CD14-positive monocyte (primary cell): ENCODE results near the gene CILP2. TPM values are rescaled to one million over a fixed set of nuclear protein-coding genes. Genes with fewer than 3 reads are reported as not detected.

Experiments
- DNase-seq, 3 donors: peaks; one replicate each; pipeline ENCODE4 v3.0.0-alpha.2; 2011 to 2022
- H2AFZ ChIP-seq: 2 replicates; pipeline ENCODE4 v1.6.0; 2012; ENCODE audit warnings: mild to moderate bottlenecking, low read depth, low read length, inconsistent platforms; ENCODE audit not compliant: insufficient read depth, poor library complexity, severe bottlenecking
- H3K27ac ChIP-seq, 2 donors: 1 replicate in 1 of 2; 2 replicates in 1 of 2; pipeline ENCODE4 v1.5.1; 2012 to 2013; ENCODE audit warnings: low read length in 2 of 2, control low read depth in 1 of 2, inconsistent platforms in 1 of 2, low read depth in 1 of 2, mild to moderate bottlenecking in 1 of 2
- H3K27me3 ChIP-seq, 2 donors: one replicate each; pipeline versions ENCODE4 v1.6.0 to v1.6.1; 2011 to 2013; ENCODE audit warnings: low read length in 2 of 2; ENCODE audit not compliant: control insufficient read depth in 2 of 2, insufficient read depth in 2 of 2
- H3K36me3 ChIP-seq, 2 donors: replicated peaks in 1 of 2; 1 replicate in 1 of 2; 2 replicates in 1 of 2; pipeline versions ENCODE4 v1.5.1 to v1.6.1; 2012 to 2013; ENCODE audit warnings: low read length in 2 of 2, control low read depth in 1 of 2, inconsistent platforms in 1 of 2, mild to moderate bottlenecking in 1 of 2; ENCODE audit not compliant: insufficient read depth in 2 of 2, control insufficient read depth in 1 of 2
- H3K4me1 ChIP-seq, 2 donors: 1 replicate in 1 of 2; 2 replicates in 1 of 2; pipeline versions ENCODE4 v1.5.1 to v1.6.1; 2012 to 2013; ENCODE audit warnings: low read length in 2 of 2, control low read depth in 1 of 2, inconsistent platforms in 1 of 2, mild to moderate bottlenecking in 1 of 2, moderate library complexity in 1 of 2; ENCODE audit not compliant: insufficient read depth in 2 of 2, control insufficient read depth in 1 of 2
- H3K4me2 ChIP-seq: replicated peaks from 2 replicates; pipeline ENCODE3; 2012; ENCODE audit warnings: low read length, moderate library complexity, mild to moderate bottlenecking; ENCODE audit not compliant: poor library complexity, severe bottlenecking; ENCODE audit errors: extremely low read depth
- H3K4me3 ChIP-seq, 3 experiments: fragments of 200-600 bp in 1 of 3; sonication (generic) in 1 of 3; replicated peaks in 1 of 3; 1 replicate in 2 of 3; 2 replicates in 1 of 3; pipeline ENCODE4 v1.5.1; 2011 to 2013; ENCODE audit warnings: low read length in 3 of 3, mild to moderate bottlenecking in 3 of 3, control low read depth in 2 of 3, low read depth in 2 of 3, inconsistent platforms in 1 of 3, moderate library complexity in 1 of 3
- H3K79me2 ChIP-seq: 2 replicates; pipeline ENCODE4 v1.6.0; 2012; ENCODE audit warnings: mild to moderate bottlenecking, control low read depth, inconsistent platforms, low read length, moderate library complexity; ENCODE audit not compliant: insufficient read depth
- H3K9ac ChIP-seq: 2 replicates; pipeline ENCODE4 v1.6.0; 2017; ENCODE audit warnings: low read length, mild to moderate bottlenecking; ENCODE audit not compliant: insufficient read depth, poor library complexity, severe bottlenecking
- H3K9me3 ChIP-seq, 2 donors: replicated peaks in 1 of 2; 1 replicate in 1 of 2; 2 replicates in 1 of 2; pipeline versions ENCODE4 v1.5.1 to v1.6.1; 2012 to 2013; ENCODE audit warnings: low read length in 2 of 2, control low read depth in 1 of 2; ENCODE audit not compliant: control insufficient read depth in 1 of 2, insufficient read depth in 1 of 2
- H4K20me1 ChIP-seq: 2 replicates; pipeline ENCODE4 v1.6.0; 2012; ENCODE audit warnings: mild to moderate bottlenecking, low read length, control low read depth, moderate library complexity; ENCODE audit not compliant: insufficient read depth
- H3K27ac Mint-ChIP-seq, 7 donors: one replicate each; pipeline ENCODE4 v1.8.0; 2020; ENCODE audit warnings: mild to moderate bottlenecking in 7 of 7, mixed read lengths in 7 of 7, moderate library complexity in 6 of 7, inconsistent platforms in 2 of 7
- H3K27me3 Mint-ChIP-seq, 3 donors: one replicate each; pipeline ENCODE4 v1.8.0; 2021 to 2022; ENCODE audit warnings: low read depth in 3 of 3, mild to moderate bottlenecking in 3 of 3, mixed read lengths in 3 of 3, moderate library complexity in 3 of 3, inconsistent platforms in 1 of 3
- H3K36me3 Mint-ChIP-seq, 2 donors: one replicate each; pipeline ENCODE4 v1.8.0; 2020; ENCODE audit warnings: mixed read lengths in 2 of 2, inconsistent platforms in 1 of 2, mild to moderate bottlenecking in 1 of 2
- H3K4me1 Mint-ChIP-seq: one replicate; pipeline ENCODE4 v1.8.0; 2020; ENCODE audit warnings: mild to moderate bottlenecking, mixed read lengths
- H3K4me3 Mint-ChIP-seq, 2 donors: one replicate each; pipeline ENCODE4 v1.8.0; 2020; ENCODE audit warnings: mild to moderate bottlenecking in 2 of 2, mixed read lengths in 2 of 2, moderate library complexity in 1 of 2
- H3K9me3 Mint-ChIP-seq, 7 donors: one replicate each; pipeline ENCODE4 v1.8.0; 2020 to 2022; ENCODE audit warnings: mixed read lengths in 7 of 7, mild to moderate bottlenecking in 6 of 7, moderate library complexity in 6 of 7, inconsistent platforms in 2 of 7
- CTCF ChIP-seq: fragments of 200-600 bp; IDR thresholded peaks from one replicate; pipeline ENCODE4 v1.8.0; 2022; ENCODE audit warnings: antibody characterized with exemption, mild to moderate bottlenecking
- WGBS: methylation state at CpG from one replicate; pipeline ENCODE4 v1.1.5; 2013; ENCODE audit warnings: missing lambda C conversion rate; ENCODE audit not compliant: insufficient coverage; 5-methylcytosine and 5-hydroxymethylcytosine counted together
- intact Hi-C, 2 donors: fragments of 100-400 bp; cut with micrococcal nuclease; formaldehyde crosslinking; loops; one replicate each; pipeline versions ENCODE4 v1.15.0 to v1.15.1; 2023
- polyA plus RNA-seq, 3 donors: library from polyadenylated mRNA; depleted of rRNA in 1 of 3; unstranded in 2 of 3; stranded (reverse) in 1 of 3; fragments of 300-500 nt in 2 of 3; fragments of >200 nt in 1 of 3; fragmentation: Illumina TruSeq in 2 of 3; gene quantifications; 1 replicate in 2 of 3; 2 replicates in 1 of 3; pipeline ENCODE4 v1.2.3, GENCODE V29; 2012 to 2021

Gene CILP2
- polyA plus RNA-seq, 3 donors = 0.04 TPM; not detected in 2

- DNase-seq = no peak
- Histone ChIP-seq H3K27ac (no peak overlapping the region), H3K9ac (no peak overlapping the region), H3K9me3 (no peaks in the 10 kb centered on the region), H3K79me2 (no peaks in the 10 kb centered on the region), H3K4me3 (no peak overlapping the region), H3K36me3 (no peaks in the 10 kb centered on the region), H4K20me1 (no peaks in the 10 kb centered on the region), H3K4me2 (no peak overlapping the region), H3K4me1 (peaks cover 0 to 3% of the 10 kb centered on the region in 2 donors), H2AFZ (no peak overlapping the region), H3K27me3 (no peaks in the 10 kb centered on the region)
- H3K4me3 Mint-ChIP-seq = no peak overlapping the region
- H3K4me1 Mint-ChIP-seq = peaks cover 6% of the 10 kb centered on the region
- intact Hi-C loops = no loop called here
- no peaks in the 10 kb centered on the region for H3K36me3 Mint-ChIP-seq
- peaks cover 0 to 10% (median 3%) of the 10 kb centered on the region in 3 donors for H3K27me3 Mint-ChIP-seq
- TF ChIP-seq CTCF = no peak
- 88% methylated on average over 13 of the region's 15 CpGs for WGBS
- H3K9me3 Mint-ChIP-seq = no peaks in the 10 kb centered on the region
- H3K27ac Mint-ChIP-seq = peak overlapping the region in 1 of 7 donors; percentile 43
Observed at GRCh38 chr19:19558055-19558454, 20.0 kb downstream of the CILP2 start.

- no peaks in the 10 kb centered on the region for H3K9me3 Mint-ChIP-seq
- H3K36me3 ChIP-seq = no peaks in the 10 kb centered on the region
- WGBS = 99% methylated on average over 13 of the region's 16 CpGs
- peaks cover 0 to 11% (median 3%) of the 10 kb centered on the region in 3 donors for H3K27me3 Mint-ChIP-seq
- H3K36me3 Mint-ChIP-seq = no peaks in the 10 kb centered on the region
- H2AFZ ChIP-seq = no peak overlapping the region
- no peak overlapping the region for H3K9ac ChIP-seq
- H3K4me3 ChIP-seq = no peak overlapping the region
- H3K4me3 Mint-ChIP-seq = no peak overlapping the region
- peaks cover 6% of the 10 kb centered on the region for H3K4me1 Mint-ChIP-seq
- H3K4me1 ChIP-seq = peaks cover 0 to 3% of the 10 kb centered on the region in 2 donors
- H3K4me2 ChIP-seq = no peak overlapping the region
- no peaks in the 10 kb centered on the region for H3K9me3 ChIP-seq
- DNase-seq = no peak
- H3K27ac Mint-ChIP-seq = peak overlapping the region in 1 of 7 donors; percentile 52
- no peaks in the 10 kb centered on the region for H4K20me1 ChIP-seq
- intact Hi-C loops = no loop called here
- H3K27ac ChIP-seq = no peak overlapping the region
- H3K27me3 ChIP-seq = no peaks in the 10 kb centered on the region
- TF ChIP-seq CTCF = no peak
- no peaks in the 10 kb centered on the region for H3K79me2 ChIP-seq
Observed at GRCh38 chr19:19558636-19559035, 20.6 kb downstream of the CILP2 start.
